ENCODE results near the gene C9orf153. TPM values are rescaled to one million over a fixed set of nuclear protein-coding genes. Genes with fewer than 3 reads are reported as not detected.

The C9orf153 gene
- total RNA-seq, 2 donors from 2014 or later = 1.3 to 7.6 TPM

DNA sequence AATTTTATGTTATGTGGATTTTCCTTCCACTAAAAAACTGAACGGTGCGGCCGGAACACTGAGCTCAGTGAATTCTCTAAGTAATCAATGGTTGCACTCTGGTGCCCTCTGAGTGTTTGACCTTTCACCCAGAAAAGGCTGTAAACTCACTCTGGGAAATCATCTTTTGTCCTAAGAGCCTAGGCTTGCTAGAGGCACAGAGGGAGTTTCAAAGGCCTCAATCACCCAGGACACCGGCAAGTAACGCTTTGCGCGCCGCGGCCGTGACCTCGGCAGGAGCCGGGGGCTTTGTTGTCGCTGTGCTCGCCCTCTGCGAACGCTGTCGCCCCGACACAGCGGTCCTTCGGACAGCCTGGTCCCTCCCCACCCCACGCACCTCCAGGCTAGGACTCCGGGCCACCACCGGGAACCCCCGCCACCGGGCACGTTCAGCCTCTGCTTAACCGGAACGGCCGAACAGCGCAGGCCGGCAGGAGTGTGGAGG is 22.2 kb upstream of the C9orf153 start:
- no peak for TF ChIP-seq POLR2A (IDR thresholded peaks at IDR 0.05)
- TF ChIP-seq, protein P1, sequence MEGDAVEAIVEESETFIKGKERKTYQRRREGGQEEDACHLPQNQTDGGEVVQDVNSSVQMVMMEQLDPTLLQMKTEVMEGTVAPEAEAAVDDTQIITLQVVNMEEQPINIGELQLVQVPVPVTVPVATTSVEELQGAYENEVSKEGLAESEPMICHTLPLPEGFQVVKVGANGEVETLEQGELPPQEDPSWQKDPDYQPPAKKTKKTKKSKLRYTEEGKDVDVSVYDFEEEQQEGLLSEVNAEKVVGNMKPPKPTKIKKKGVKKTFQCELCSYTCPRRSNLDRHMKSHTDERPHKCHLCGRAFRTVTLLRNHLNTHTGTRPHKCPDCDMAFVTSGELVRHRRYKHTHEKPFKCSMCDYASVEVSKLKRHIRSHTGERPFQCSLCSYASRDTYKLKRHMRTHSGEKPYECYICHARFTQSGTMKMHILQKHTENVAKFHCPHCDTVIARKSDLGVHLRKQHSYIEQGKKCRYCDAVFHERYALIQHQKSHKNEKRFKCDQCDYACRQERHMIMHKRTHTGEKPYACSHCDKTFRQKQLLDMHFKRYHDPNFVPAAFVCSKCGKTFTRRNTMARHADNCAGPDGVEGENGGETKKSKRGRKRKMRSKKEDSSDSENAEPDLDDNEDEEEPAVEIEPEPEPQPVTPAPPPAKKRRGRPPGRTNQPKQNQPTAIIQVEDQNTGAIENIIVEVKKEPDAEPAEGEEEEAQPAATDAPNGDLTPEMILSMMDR (IDR thresholded peaks at IDR 0.05) = no peak
- H3K4me1 ChIP-seq = peaks cover 34% of the 10 kb centered on the region

DNA sequence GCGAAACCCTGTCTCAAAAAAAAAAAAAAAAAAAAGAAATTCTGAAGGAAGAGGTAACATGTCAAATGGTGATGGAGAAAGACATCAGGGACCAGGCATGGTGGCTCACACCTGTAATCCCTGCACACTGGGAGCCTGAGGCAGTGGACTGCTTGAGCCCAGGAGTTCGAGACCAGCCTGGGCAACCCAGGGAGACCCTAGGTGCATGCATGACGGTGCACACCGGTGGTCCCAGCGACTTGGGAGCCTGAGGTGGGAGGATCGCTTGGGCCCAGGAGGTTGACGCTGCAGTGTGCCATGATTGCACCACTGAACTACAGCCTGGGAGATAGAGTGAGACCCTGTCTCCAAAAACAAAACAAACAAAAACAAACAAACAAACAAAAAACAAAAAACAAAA is 21.1 kb upstream of the C9orf153 start:
- Histone ChIP-seq H3K4me1 (peaks cover 34% of the 10 kb centered on the region), H3K36me3 (replicated peaks in 1 of 2; ENCODE audit: insufficient read depth in 1 of 2, low read depth in 2 of 2) (no peaks in the 10 kb centered on the region), H3K9me3 (no peaks in the 10 kb centered on the region), H3K4me3 (no peak overlapping the region), H3K27ac (no peak overlapping the region), H3K27me3 (no peaks in the 10 kb centered on the region)
- TF ChIP-seq, protein P1 (IDR thresholded peaks at IDR 0.05) = no peak
- TF ChIP-seq POLR2A (IDR thresholded peaks at IDR 0.05) = no peak
- DNase-seq = no peak
- 91 to 94% methylated on average over 6 of the region's 7 CpGs for WGBS, 2 donors
- intact Hi-C loops (cut with DNase I) = no loop called here
- no peak for ATAC-seq

More for the DNA sequence above, 22.2 kb upstream of the C9orf153 start:
- intact Hi-C loops (cut with DNase I) = no loop called here
- Histone ChIP-seq H3K4me3 (peak overlapping the region; percentile 73 to 96), H3K27me3 (no peaks in the 10 kb centered on the region), H3K27ac (peak overlapping the region; percentile 79 to 98 (median 94)), H3K36me3 (replicated peaks in 1 of 2; ENCODE audit: insufficient read depth in 1 of 2, low read depth in 2 of 2) (no peaks in the 10 kb centered on the region), H3K9me3 (no peaks in the 10 kb centered on the region)
- ATAC-seq (peak; percentile 8), DNase-seq (no peak)
- WGBS, 2 donors = 0% methylated on average over 10 to 31 of the region's 31 CpGs

DNA sequence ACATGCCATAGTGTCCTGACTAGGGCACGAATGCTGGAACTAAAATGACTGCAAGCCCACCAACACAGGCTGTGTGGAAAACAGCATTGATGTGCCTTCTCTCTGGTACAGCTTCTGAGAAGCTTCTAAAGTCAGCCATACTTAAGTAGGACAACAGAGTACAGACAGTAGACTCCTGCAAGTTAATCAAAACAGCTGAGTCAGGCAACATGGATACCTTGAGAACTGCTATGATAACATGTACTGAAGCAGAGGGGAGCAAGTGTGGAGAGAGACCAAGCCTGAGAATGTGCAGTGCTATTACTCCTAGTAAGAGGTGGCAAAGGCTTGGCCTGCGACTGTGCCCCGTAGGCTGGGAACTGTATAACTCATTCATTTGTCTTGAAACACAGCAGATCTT is 20.4 kb upstream of the C9orf153 start:
- TF ChIP-seq, protein P1 (IDR thresholded peaks at IDR 0.05) = no peak
- no peak for TF ChIP-seq POLR2A (IDR thresholded peaks at IDR 0.05)
- Histone ChIP-seq H3K4me3 (no peak overlapping the region), H3K4me1 (peaks cover 38% of the 10 kb centered on the region), H3K27me3 (no peaks in the 10 kb centered on the region), H3K36me3 (replicated peaks in 1 of 2; ENCODE audit: insufficient read depth in 1 of 2, low read depth in 2 of 2) (no peaks in the 10 kb centered on the region), H3K9me3 (no peaks in the 10 kb centered on the region), H3K27ac (no peak overlapping the region)
- intact Hi-C loops (cut with DNase I) = no loop called here
- DNase-seq (no peak), ATAC-seq (no peak)
- 75% methylated on average over 3 of the region's 3 CpGs for WGBS, 2 donors

DNA sequence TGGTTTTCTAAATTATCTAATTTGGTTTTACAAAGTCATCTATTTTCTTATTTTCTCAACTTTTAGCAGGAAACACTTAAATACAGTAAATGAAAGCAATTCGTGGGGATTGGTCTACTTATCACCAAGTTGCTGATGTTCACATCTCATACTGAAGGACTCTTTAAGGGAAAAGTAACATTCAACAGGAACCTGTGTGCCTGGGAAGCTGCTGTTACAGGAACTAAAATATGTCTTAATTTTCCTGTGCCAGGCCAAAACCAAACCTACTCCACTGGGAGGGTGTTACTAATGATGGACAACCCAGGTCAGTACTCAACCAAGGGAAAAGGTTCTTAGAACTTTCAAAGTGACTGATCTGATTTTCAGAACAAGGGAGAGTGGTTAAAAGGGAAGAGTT is 17.6 kb upstream of the C9orf153 start:
- intact Hi-C loops (cut with DNase I) = no loop called here
- TF ChIP-seq, protein P1 (IDR thresholded peaks at IDR 0.05) = no peak
- no peak for TF ChIP-seq POLR2A (IDR thresholded peaks at IDR 0.05)
- Histone ChIP-seq H3K27ac (no peak overlapping the region), H3K36me3 (replicated peaks in 1 of 2; ENCODE audit: insufficient read depth in 1 of 2, low read depth in 2 of 2) (peaks cover 0 to 5% of the 10 kb centered on the region in 2 donors), H3K4me1 (peaks cover 33% of the 10 kb centered on the region), H3K27me3 (no peaks in the 10 kb centered on the region), H3K9me3 (no peaks in the 10 kb centered on the region), H3K4me3 (no peak overlapping the region)
- 26 to 57% methylated on average over 1 of the region's 1 CpG for WGBS, 2 donors
- ATAC-seq (no peak), DNase-seq (no peak)

DNA sequence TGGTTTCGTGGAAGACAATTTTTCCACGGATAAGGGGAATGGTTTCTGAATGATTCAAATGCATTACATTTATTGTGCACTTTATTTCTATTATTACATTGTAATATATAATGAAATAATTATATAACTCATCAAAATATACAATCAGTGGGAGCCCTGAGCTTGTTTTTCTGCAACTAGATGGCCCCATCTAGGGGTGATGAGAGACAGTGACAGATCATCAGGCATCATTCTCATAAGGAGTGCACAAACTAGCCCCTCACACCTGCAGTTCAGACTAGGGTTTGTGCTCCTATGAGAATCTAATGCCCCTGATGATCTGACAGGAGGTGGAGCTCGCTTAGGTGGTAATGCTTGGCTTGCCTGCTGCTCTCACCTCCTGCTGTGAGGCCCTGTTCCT is 16.5 kb upstream of the C9orf153 start:
- peaks cover 26% of the 10 kb centered on the region for H3K4me1 ChIP-seq
- H3K9me3 ChIP-seq = no peaks in the 10 kb centered on the region
- no peaks in the 10 kb centered on the region for H3K27me3 ChIP-seq
- no peak for DNase-seq
- 85 to 88% methylated on average over 3 of the region's 3 CpGs for WGBS, 2 donors
- no peak for ATAC-seq
- H3K4me3 ChIP-seq = no peak overlapping the region
- H3K36me3 ChIP-seq (replicated peaks in 1 of 2; ENCODE audit: insufficient read depth in 1 of 2, low read depth in 2 of 2) = peaks cover 0 to 5% of the 10 kb centered on the region in 2 donors
- intact Hi-C loops (cut with DNase I) = no loop called here
- no peak for TF ChIP-seq POLR2A (IDR thresholded peaks at IDR 0.05)
- TF ChIP-seq, protein P1 (IDR thresholded peaks at IDR 0.05) = no peak
- no peak overlapping the region for H3K27ac ChIP-seq

All from body of pancreas (tissue), 4 donors.